Hepatic stellate cell (primary cell): ENCODE data around the gene ADGRD1.

Experiments used
- DNase-seq: peaks from one replicate; pipeline ENCODE4 v3.0.0; 2011; ENCODE audit warnings: low spot score

Gene ADGRD1

DNA sequence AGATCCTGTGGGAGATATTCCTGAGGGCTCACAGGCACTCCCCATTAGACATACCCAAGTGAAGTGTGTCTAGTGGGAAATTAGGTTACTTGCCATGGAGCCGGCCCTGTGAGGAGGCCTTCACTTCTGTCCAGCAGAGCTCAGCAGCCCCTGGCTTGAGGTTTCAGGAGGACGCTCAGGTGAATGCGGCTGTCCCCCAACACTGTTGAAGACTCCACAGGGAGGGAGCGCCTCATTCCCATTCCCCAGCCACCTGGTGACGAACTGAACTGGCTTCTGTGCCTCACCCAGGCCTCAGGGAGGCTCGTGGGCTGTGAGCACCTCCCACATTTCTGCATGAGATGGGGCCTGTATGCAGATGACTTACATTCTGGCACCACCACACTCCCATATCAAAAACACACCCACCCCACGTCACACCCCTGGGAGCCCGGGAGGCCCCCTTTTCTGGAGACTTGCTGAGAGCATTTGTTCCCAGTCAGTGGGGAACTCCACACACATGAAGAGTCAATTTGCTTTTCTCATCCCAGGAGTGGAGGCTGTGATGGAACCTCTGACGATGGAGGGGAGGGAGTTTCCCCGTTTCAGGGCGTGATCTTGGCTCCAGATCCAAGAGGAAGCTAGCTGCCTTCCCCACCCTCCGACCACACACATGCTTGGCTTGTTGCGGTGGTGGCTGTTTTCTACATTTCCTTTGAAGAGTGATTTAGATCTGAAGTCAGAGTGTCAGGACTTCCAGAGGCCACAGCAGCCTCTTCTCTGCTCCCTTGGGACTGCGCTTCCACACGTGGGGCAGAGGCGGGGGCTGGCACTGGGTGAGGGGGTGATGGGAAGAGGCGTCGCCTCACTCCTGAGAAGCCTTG lies 120.7 kb downstream of the ADGRD1 start:
- DNase-seq = no peak

DNA sequence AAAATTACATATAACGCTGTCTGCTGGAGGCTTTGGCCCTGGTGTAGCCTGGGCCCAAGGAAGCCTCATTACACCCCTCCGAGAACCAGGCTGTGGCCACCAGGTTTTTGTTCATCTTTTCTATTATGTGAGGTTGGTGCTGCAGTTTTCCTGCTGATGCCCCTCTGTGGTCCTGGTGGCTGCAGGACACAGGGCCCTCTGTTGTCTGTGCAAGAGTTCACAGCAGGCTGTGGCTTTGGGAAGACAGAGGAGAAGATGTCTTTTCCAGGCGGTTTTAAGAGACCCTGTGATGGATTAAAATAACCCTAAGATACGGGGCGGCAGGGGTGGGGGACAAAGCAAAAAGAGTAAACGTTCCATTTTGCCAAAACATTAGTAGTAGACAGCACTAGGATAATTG lies 121.5 kb downstream of the ADGRD1 start:
- no peak for DNase-seq

GRCh38 chr12:131075611-131076010 lies 121.9 kb downstream of the ADGRD1 start:
- no peak for DNase-seq

- no peak for DNase-seq
Measured at GRCh38 chr12:131076296-131076695, 122.6 kb downstream of the ADGRD1 start.

GRCh38 chr12:131076791-131077747 lies 123.4 kb downstream of the ADGRD1 start:
- no peak for DNase-seq

DNA sequence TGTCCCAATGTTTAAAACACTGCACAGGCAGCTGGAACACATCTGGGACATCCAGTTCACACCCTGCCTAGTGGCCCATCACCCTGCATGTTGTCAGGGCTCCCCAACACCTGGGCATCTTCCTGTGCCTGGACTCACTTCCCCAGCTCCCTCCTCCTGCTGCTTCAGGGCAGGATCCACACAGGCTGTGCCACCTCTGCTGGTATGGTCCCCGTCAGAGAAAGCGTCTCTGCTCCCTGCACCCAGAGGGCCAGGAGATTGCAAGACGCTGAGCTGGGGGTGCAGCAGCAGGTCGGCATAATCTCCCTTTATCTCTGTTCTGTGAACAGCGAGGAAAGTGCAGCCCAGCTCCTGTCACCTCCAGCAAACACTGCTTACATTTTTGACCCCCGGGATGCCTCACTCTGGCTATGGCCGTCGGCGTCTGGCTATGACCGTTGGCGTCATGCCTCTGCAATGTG lies 124.3 kb downstream of the ADGRD1 start:
- DNase-seq = no peak

GRCh38 chr12:131082290-131083194 lies 128.8 kb downstream of the ADGRD1 start:
- DNase-seq = no peak

GRCh38 chr12:131084341-131085011 lies 130.8 kb downstream of the ADGRD1 start:
- DNase-seq = no peak

GRCh38 chr12:131085125-131085815 lies 131.6 kb downstream of the ADGRD1 start:
- no peak for DNase-seq

DNA sequence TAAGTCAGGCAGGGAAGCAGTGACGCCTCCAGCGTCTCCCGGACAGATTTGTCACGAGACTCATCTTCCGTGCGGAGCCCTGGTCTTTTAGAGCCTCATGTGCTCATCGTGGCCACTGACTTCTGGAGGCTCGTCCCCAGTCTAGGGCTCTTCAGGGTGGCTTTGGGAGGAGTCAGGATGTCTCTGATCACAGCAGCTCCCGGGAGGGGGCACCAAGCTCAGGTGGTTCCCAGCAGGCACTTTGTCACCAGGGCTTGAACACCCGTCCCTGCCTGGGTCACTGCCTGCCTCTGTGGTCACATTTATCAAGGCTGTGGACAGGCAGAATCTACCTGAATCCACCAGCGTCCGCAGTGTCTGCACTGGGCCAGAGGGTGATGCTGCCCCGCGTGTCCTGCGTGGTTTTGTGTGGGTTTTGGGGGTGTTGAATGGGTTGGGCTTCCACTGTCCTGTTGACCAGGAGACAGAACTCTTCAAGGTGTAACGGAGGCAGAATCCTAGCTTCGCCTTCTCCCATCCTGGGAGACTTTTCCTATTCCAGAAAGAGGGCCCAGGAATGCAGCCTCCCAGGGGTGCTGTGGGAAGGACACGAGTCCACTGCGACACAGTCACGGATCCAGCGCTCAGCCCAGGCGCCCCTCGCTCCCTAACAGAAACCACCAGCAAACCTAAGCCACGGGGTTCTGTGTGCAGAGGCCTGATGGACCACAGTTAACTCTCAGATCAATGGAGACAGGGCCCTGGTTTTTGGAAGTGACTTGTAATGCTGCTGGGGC lies 132.3 kb downstream of the ADGRD1 start:
- no peak for DNase-seq

DNA sequence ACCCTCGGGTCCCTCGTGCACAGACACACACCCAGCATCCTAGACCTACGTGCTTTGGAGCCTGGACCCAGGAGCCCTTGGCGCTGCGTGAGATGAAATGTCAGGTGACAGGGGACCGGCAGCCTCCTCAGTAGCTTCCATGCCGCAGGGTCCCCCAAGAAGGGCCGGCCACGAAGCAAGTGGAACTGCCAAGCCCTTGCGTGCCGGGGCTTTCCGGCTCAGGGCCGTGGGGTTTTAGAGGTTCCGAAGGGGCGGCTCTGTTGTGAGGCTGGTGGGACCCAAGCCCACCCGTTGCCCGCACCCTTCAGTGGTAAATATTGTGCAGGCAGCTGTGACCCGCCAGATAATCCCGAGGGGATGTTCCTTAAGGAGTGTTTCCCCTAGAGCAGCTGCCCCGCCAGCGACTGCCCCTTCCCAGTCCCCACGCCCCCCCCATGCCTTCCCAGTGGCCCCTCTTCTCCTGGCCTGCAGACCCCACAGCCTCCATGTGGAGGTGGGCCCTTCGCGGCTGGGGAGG lies 133.7 kb downstream of the ADGRD1 start:
- DNase-seq = no peak

DNA sequence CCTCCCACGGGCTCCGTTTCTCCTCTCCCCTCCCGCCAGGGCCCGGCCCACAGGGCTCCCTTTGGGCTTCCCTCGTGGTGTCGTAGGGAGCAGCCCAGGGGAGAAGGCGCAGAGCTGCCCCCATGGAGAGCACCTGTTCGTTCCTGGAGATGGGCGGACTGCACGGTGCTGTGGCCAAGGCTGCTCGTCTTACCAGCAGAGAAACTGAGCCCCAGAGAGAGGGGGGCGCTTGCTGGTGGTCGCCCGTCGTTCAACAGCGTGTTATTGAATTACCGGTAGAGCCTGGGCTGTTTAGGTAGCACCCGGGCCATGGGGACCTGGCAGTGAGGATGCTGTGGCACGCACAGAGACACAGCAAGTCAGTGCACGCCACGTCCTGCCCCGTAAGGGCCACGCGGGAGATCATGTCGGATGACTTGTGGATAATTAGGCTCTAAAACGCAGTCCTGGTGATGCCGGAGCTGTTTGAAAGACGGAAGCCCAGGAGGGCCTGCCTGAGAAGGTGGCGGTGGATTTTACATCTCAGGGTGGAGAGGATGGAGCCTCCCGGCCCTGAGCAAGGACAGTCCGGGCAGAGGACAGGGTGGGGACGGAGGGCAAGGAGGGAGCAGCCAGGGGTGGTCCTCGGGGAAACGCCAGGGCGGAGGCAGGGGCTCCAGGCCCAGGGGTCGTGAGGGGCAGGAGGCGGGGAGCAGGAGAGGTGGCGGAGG lies 134.4 kb downstream of the ADGRD1 start:
- DNase-seq = no peak

- no peak for DNase-seq
Measured at GRCh38 chr12:131088701-131089530, 135.2 kb downstream of the ADGRD1 start.

- DNase-seq = no peak
Measured at GRCh38 chr12:131089531-131090273, 136.0 kb downstream of the ADGRD1 start.

GRCh38 chr12:131090274-131091210 lies 136.8 kb downstream of the ADGRD1 start:
- DNase-seq = no peak

- DNase-seq = no peak
Measured at GRCh38 chr12:131091413-131091975, 137.8 kb downstream of the ADGRD1 start.
